ENCODE measurements around the gene SLC22A2. TPM values are rescaled to one million over a fixed set of nuclear protein-coding genes. Genes with fewer than 3 reads are reported as not detected.
"Not testable (repeated sequence)": the region's sequence is repeated elsewhere in the genome, so short reads cannot be mapped to it uniquely, and the experiment has no call there.

The SLC22A2 gene
- total and polyA plus RNA-seq, 2 donors (not counting 1 experiment from before 2014, with no cell fraction given) = not detected

- no peaks in the 10 kb centered on the region for H3K4me1 ChIP-seq (ENCODE audit: control insufficient read depth, extremely low read depth, insufficient read depth, low read length)
- no peaks in the 10 kb centered on the region for H3K79me2 ChIP-seq (ENCODE audit: control insufficient read depth, insufficient read depth, low read length)
- no peaks in the 10 kb centered on the region for H3K27me3 ChIP-seq (ENCODE audit: control insufficient read depth, insufficient read depth, low read length)
- no peak overlapping the region for H3K9ac ChIP-seq (ENCODE audit: insufficient read depth, low read length)
- no peaks in the 10 kb centered on the region for H3K9me3 ChIP-seq (ENCODE audit: control insufficient read depth, insufficient read depth, low read depth, low read length)
- no peak overlapping the region for H3K4me3 ChIP-seq (replicated peaks in 1 of 4; ENCODE audit: control extremely low read depth in 1 of 4, insufficient read depth in 1 of 4, low read depth in 3 of 4, low read length in 4 of 4)
- H2AFZ ChIP-seq (ENCODE audit: low read length) = no peak overlapping the region
- no peak overlapping the region for H3K27ac ChIP-seq (ENCODE audit: insufficient read depth, low read length)
- no peaks in the 10 kb centered on the region for H4K20me1 ChIP-seq (ENCODE audit: control insufficient read depth, extremely low read depth, insufficient read depth, low read length)
- H3K4me2 ChIP-seq (ENCODE audit: extremely low read depth, insufficient read depth, low read length) = no peak overlapping the region
- TF ChIP-seq EZH2 (IDR thresholded peaks at IDR 0.05; ENCODE audit: low read length, missing control alignments) = no peak
- TF ChIP-seq, protein P1, sequence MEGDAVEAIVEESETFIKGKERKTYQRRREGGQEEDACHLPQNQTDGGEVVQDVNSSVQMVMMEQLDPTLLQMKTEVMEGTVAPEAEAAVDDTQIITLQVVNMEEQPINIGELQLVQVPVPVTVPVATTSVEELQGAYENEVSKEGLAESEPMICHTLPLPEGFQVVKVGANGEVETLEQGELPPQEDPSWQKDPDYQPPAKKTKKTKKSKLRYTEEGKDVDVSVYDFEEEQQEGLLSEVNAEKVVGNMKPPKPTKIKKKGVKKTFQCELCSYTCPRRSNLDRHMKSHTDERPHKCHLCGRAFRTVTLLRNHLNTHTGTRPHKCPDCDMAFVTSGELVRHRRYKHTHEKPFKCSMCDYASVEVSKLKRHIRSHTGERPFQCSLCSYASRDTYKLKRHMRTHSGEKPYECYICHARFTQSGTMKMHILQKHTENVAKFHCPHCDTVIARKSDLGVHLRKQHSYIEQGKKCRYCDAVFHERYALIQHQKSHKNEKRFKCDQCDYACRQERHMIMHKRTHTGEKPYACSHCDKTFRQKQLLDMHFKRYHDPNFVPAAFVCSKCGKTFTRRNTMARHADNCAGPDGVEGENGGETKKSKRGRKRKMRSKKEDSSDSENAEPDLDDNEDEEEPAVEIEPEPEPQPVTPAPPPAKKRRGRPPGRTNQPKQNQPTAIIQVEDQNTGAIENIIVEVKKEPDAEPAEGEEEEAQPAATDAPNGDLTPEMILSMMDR (conservative IDR thresholded peaks at IDR 0.05 in 1 of 2, IDR thresholded peaks at IDR 0.05 in 1 of 2; ENCODE audit: low read depth in 1 of 2, low read length in 2 of 2) = no peak
- DNase-seq (ENCODE audit: low read depth in 2 of 2) = peak; percentile 6 to 51
- H3K36me3 ChIP-seq (ENCODE audit: control insufficient read depth, insufficient read depth, low read length) = no peaks in the 10 kb centered on the region
These were observed 19.6 kb downstream of the SLC22A2 start for GRCh38 chr6:160238761-160239751.

- TF ChIP-seq, protein P1 (conservative IDR thresholded peaks at IDR 0.05 in 1 of 2, IDR thresholded peaks at IDR 0.05 in 1 of 2; ENCODE audit: low read depth in 1 of 2, low read length in 2 of 2) = no peak
- TF ChIP-seq EZH2 (IDR thresholded peaks at IDR 0.05; ENCODE audit: low read length, missing control alignments) = no peak
- DNase-seq (ENCODE audit: low read depth in 2 of 2) = peak in 1 of 2 donors; percentile 34
These were observed 20.3 kb downstream of the SLC22A2 start for GRCh38 chr6:160238278-160238711.

GRCh38 chr6:160237597-160238275 lies 20.9 kb downstream of the SLC22A2 start:
- H2AFZ ChIP-seq (ENCODE audit: low read length); H3K4me1 ChIP-seq (ENCODE audit: control insufficient read depth, extremely low read depth, insufficient read depth, low read length); H3K79me2 ChIP-seq (ENCODE audit: control insufficient read depth, insufficient read depth, low read length); H3K4me2 ChIP-seq (ENCODE audit: extremely low read depth, insufficient read depth, low read length); H3K27ac ChIP-seq (ENCODE audit: insufficient read depth, low read length); H3K9me3 ChIP-seq (ENCODE audit: control insufficient read depth, insufficient read depth, low read depth, low read length); H3K36me3 ChIP-seq (ENCODE audit: control insufficient read depth, insufficient read depth, low read length); H3K27me3 ChIP-seq (ENCODE audit: control insufficient read depth, insufficient read depth, low read length); H4K20me1 ChIP-seq (ENCODE audit: control insufficient read depth, extremely low read depth, insufficient read depth, low read length); H3K9ac ChIP-seq (ENCODE audit: insufficient read depth, low read length); H3K4me3 ChIP-seq (replicated peaks in 1 of 4; ENCODE audit: control extremely low read depth in 1 of 4, insufficient read depth in 1 of 4, low read depth in 3 of 4, low read length in 4 of 4): not testable (repeated sequence)
- peak in 1 of 2 donors; percentile 87 for DNase-seq (ENCODE audit: low read depth in 2 of 2)

More at GRCh38 chr6:160238278-160238711, 20.3 kb downstream of the SLC22A2 start:
- no peaks in the 10 kb centered on the region for H3K9me3 ChIP-seq (ENCODE audit: control insufficient read depth, insufficient read depth, low read depth, low read length)
- no peak overlapping the region for H3K9ac ChIP-seq (ENCODE audit: insufficient read depth, low read length)
- no peaks in the 10 kb centered on the region for H3K4me1 ChIP-seq (ENCODE audit: control insufficient read depth, extremely low read depth, insufficient read depth, low read length)
- no peaks in the 10 kb centered on the region for H3K36me3 ChIP-seq (ENCODE audit: control insufficient read depth, insufficient read depth, low read length)
- H3K4me2 ChIP-seq (ENCODE audit: extremely low read depth, insufficient read depth, low read length) = no peak overlapping the region
- H3K27me3 ChIP-seq (ENCODE audit: control insufficient read depth, insufficient read depth, low read length) = no peaks in the 10 kb centered on the region
- H4K20me1 ChIP-seq (ENCODE audit: control insufficient read depth, extremely low read depth, insufficient read depth, low read length) = no peaks in the 10 kb centered on the region
- H3K79me2 ChIP-seq (ENCODE audit: control insufficient read depth, insufficient read depth, low read length) = no peaks in the 10 kb centered on the region
- H3K4me3 ChIP-seq (replicated peaks in 1 of 4; ENCODE audit: control extremely low read depth in 1 of 4, insufficient read depth in 1 of 4, low read depth in 3 of 4, low read length in 4 of 4) = no peak overlapping the region
- no peak overlapping the region for H2AFZ ChIP-seq (ENCODE audit: low read length)
- no peak overlapping the region for H3K27ac ChIP-seq (ENCODE audit: insufficient read depth, low read length)

GRCh38 chr6:160236235-160236872 lies 22.3 kb downstream of the SLC22A2 start:
- not testable (repeated sequence) for H3K4me1 ChIP-seq (ENCODE audit: control insufficient read depth, extremely low read depth, insufficient read depth, low read length); H3K79me2 ChIP-seq (ENCODE audit: control insufficient read depth, insufficient read depth, low read length); H3K9ac ChIP-seq (ENCODE audit: insufficient read depth, low read length); H4K20me1 ChIP-seq (ENCODE audit: control insufficient read depth, extremely low read depth, insufficient read depth, low read length); H3K4me2 ChIP-seq (ENCODE audit: extremely low read depth, insufficient read depth, low read length); H3K27ac ChIP-seq (ENCODE audit: insufficient read depth, low read length); H3K9me3 ChIP-seq (ENCODE audit: control insufficient read depth, insufficient read depth, low read depth, low read length); H3K4me3 ChIP-seq (replicated peaks in 1 of 4; ENCODE audit: control extremely low read depth in 1 of 4, insufficient read depth in 1 of 4, low read depth in 3 of 4, low read length in 4 of 4); H2AFZ ChIP-seq (ENCODE audit: low read length); H3K27me3 ChIP-seq (ENCODE audit: control insufficient read depth, insufficient read depth, low read length); H3K36me3 ChIP-seq (ENCODE audit: control insufficient read depth, insufficient read depth, low read length)
- peak; percentile 11 to 14 for DNase-seq (ENCODE audit: low read depth in 2 of 2)

All from fibroblast of lung (primary cell).